ENCODE measurements around the gene TFIP11.
"Not testable (repeated sequence)": the region's sequence is repeated elsewhere in the genome, so short reads cannot be mapped to it uniquely, and the experiment has no call there.

TFIP11 gene

DNA sequence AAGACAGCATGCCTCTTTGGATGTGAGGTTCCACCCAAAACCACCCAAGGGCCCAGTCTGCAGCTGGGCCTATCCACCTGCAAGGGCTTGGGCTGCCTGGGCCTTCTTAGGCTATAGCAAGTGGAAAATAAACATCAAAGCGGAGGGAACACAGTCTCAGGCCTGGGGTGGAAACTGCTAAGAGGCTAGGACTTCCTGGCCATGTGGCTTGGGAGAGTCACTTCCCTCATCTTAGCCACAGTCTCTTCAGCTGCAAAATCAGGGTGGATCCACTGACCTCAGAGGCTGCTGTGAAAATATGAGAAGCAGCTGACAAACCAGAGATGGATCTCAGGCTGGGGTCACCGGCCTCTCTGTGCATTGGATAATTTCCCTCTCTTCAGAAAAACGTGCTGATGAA lies 30.6 kb upstream of the TFIP11 start:
- DNase-seq (ENCODE audit: extremely low spot score, insufficient read length, low read depth) = no peak
- no peak for FAIRE-seq

DNA sequence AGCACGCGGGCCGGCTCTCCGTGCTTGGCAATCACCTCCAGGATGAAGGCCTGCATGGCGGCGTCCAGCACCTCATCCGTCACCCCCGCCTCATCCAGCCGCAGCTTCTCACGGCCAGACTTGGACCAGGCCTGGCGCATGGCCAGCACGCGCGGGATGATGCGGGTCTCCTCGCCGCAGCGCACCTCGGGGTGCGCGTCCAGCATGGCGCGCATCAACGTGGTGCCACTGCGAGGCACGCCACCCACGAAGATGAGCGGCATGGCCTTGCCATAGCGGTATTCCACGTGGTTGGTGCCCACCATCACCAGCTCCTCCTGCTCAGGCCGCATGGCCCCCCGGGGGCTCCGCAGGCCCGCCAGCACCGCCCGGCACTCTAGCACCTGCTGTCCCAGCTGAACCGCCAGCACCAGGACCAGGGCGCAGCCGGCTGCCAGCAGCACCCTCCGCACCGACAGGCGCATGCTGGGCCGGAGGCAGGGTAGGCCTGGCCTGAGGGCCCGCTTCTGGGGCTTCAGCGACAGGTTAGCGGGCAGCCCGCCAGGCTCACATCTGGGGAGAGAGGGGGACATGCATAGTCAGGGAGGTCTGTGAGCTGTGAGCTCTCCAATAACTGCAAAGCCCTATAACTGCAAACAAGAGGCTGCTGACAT lies 29.0 kb upstream of the TFIP11 start:
- no peak for DNase-seq (ENCODE audit: extremely low spot score, insufficient read length, low read depth)
- no peak for FAIRE-seq

DNA sequence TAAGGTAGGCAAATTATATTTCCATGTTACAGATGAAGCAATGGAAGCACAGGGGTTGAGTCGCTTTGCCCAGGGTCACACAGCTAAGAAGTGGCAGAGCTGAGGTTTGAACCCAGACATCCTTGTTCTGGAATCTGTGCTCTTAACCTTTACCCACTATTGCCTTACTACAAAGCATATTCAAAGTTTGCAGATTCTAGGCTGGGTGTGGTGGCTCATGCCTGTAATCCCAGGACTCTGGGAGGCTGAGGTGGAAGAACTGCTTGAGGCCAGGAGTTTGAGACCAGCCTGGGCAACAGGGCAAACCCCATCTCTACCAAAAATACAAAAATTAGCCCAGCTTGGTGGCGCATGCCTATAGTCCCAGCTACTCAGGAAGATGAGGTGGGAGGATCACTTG lies 27.8 kb upstream of the TFIP11 start:
- DNase-seq (ENCODE audit: extremely low spot score, insufficient read length, low read depth) = no peak
- no peak for FAIRE-seq

DNA sequence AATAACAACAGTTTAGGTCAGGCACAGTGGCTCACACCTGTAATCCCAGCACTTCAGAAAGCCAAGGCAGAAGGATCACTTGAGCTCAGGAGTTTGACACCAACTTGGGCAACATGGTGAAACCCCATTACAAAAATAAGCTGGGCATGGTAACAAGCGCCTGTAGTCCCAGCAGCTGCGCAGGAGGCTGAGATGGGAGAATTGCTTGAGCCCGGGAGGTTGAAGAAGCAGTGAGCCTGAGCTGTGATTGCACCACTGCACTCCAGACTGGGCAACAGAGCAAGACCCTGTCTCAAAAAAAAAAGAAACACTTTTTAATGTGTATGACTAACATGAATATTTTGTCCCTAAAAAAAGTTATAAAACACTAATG lies 24.5 kb upstream of the TFIP11 start:
- DNase-seq (ENCODE audit: extremely low spot score, insufficient read length, low read depth) = no peak
- FAIRE-seq = no peak

DNA sequence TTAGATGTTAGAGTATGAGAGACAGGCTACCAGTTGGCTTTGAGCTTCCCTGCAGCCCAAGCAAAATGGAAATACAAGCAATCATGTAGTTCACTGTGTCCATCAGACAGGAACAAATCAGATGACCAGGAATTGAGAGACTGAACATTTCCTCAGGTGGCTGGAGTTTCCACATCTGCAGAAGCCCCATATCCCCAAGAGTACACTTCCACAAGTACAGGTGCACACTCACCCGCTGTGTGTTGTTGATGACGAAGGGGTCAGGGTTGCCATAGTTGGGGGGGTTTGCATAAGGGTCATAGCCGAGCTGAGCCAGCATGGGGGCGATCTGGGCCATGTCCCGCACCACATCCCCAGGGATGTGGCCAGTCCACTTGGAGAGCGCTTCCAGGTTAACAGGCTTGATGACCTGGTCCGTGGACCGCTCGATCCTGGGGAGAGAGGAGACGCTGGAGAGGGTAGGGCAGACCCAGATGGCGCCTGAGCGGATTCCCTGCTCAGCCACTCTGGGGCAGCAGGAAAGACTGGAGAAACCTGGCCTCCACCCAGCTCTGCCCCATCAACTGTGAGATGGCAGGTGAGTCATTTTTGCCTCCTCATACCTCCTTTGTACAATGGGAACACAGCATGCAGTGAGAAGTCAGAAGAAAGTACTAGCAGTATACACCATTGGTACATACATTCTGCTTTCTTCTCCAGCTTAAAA lies 23.9 kb upstream of the TFIP11 start:
- DNase-seq (ENCODE audit: extremely low spot score, insufficient read length, low read depth) (no peak), FAIRE-seq (peak; percentile 12)

DNA sequence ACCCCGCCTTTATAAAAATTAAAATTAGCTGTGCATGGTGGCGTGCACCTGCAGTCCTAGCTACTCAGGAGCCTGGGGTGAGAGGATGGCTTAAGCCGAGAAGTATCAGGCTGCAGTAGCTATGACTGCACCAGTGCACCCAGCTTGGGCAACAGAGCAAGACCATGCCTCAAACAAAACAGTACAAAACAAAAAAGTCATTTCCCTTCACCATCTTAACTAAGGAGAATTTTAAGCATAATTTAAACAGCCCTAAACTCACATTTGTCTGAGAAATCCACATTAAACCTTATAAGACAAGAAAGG lies 23.3 kb upstream of the TFIP11 start:
- DNase-seq (ENCODE audit: extremely low spot score, insufficient read length, low read depth) (no peak), FAIRE-seq (no peak)

DNA sequence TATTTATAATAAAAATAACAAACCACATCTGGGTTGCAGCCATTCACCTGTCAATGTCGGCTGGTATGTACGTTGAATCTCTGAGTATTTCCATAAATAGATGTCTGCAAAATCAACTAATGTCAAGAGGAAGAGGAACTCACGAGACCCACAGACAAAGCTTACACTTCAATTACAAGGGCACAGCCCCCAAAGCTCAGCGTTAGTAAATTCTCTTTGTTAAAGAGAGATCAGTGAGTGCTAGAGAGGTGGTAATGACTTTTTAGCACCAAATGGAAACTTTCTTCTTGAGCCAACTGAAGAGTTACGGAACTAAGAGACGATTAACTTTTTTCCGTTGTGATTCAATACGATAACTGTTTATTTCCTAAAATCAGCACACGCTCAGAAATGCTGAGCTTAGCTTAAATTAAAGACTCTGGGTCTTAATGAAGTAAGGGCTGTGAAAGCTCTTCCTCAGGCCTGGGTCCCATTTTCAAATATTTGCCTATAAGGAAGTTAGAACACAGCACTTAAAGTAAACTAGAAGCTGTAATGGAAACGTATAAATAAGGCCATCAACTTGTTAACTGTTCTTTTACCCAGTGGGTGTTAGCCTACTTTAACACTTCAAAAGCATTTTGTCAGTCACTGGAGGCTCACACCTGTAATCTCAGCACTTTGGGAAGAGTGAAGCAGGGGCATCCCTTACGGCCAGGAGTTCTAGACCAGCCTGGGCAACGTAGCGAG lies 22.8 kb upstream of the TFIP11 start:
- no peak for DNase-seq (ENCODE audit: extremely low spot score, insufficient read length, low read depth)
- peak; percentile 68 for FAIRE-seq

DNA sequence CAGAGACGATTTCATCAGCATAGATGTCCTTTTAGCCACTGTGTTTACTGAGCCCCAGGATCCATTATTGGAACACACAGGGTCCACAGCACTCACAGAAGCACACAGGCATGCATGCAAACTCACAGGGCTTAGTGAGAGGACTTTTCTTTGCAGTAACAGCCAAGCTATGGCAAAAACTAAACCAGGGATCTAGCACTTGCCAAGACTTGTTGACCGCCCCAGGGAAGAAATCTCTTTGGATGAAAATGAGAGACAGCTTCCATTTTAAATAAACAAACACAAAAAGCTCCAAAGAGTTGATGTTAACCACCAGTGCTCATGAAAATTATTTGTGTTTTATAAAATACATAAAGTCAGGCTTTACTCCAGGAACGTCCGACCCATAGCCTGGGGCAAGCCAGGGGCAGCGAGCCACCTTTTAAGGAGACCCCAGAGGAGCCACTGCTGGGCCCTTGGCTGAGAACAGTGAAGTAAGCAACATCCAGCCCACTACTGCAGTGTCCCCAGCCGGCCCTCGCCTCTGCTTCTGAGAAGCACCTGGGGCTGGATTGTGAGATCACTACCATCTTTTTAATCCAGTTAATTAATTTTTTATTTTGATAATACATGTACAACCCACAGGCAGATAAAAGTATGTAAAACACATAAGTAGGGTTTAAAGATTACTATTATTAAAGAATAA lies 22.0 kb upstream of the TFIP11 start:
- FAIRE-seq = no peak

DNA sequence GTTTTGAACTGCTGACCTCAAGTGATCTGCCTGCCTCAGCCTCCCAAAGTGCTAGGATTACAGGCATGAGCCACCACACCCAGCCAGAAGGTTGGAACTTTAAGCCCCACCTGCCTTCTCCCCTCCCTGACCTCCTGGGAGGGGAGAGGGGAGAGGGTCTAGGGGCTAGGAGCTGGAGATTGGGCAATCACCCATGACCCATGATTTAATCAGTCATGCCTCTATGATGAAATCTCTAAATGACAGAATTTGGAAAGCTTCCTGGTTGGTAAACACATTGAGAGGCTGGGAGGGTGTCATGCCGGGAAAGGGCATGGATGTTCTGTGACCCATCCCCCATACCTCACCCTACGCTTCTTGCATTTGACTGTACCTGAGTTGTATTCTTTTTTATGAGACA lies 17.1 kb upstream of the TFIP11 start:
- no peak for DNase-seq (ENCODE audit: extremely low spot score, insufficient read length, low read depth)
- no peak for FAIRE-seq

More for the DNA sequence above, 22.0 kb upstream of the TFIP11 start:
- DNase-seq (ENCODE audit: extremely low spot score, insufficient read length, low read depth) = no peak

DNA sequence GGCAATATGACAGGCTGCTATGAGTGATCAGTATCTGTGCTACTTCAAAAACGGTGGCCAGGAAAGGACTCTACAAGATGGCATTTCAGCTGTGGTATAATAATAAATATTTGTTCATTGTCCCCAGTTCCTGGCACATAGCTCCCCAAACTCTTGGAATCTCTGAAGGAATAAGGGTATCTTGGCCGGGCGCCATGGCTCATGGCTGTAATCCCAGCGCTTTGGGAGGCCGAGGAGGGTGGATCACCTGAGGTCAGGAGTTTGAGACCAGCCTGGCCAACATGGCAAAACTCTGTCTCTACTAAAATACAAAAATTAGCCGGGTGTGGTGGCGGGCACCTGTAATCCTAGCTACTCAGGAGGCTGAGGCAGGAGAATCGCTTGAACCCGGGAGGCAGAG lies 16.2 kb upstream of the TFIP11 start:
- DNase-seq (ENCODE audit: extremely low spot score, insufficient read length, low read depth); FAIRE-seq: not testable (repeated sequence)

DNA sequence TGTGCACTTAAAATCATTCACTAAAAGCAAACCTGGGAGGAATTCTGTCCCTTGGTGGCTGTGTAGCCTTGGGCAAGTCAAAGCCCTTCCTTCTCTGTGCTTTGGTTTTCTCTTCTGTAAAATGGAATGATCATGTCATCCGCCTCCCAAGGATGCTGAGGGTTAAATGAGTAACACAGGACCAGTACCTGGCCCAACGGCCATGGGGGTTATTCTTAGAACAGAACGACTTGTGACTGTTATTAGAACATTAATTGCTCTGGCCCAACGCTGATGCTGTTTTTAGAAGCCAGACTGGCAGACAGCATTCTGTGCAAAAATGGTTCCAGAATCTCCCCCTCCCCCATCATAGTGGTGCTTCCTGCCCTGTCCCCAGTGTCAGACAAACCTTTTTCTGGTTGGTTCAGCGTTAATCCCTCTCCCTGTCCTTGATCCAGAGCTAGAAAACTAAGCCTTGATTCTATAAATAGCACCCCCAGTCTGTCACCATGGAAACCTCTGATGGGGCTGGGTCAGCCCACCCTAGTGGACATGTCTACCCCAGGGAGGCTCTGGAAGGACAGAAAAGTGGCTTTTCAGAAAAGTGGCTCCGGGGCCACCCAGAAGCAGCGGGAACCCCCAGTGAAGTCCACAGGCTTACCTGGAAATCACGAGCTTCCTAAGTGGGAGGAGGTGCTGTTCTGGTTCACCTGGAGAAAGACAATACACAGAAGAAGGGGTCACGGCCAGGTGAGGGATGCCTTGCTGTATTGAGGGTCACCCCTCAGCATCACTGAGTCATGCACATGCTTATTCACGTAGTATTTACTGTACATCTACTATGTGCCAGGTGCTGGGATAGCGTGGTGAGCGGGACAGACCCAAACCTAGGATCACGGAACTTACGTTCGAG lies 15.5 kb upstream of the TFIP11 start:
- DNase-seq (ENCODE audit: extremely low spot score, insufficient read length, low read depth) (no peak), FAIRE-seq (no peak)

DNA sequence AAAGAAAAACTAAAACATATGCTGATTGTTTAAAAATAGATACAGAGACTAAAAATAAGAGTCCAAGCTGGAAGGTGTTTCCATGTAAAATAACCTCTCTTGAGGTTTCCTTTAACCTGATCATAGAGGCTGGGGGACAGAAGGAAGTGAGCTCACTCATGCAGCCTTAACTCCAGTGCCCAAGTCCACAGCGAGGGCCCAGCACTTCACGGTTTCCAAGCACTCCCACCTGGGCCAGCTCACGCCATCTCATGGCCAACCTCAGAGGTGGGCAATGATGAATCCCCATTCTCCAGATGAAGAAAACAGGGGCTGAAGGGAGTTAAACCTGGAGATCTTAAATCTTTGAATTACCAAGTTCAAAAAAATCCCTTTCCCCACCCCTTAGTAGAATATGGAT lies 14.9 kb upstream of the TFIP11 start:
- DNase-seq (ENCODE audit: extremely low spot score, insufficient read length, low read depth) (no peak), FAIRE-seq (no peak)

DNA sequence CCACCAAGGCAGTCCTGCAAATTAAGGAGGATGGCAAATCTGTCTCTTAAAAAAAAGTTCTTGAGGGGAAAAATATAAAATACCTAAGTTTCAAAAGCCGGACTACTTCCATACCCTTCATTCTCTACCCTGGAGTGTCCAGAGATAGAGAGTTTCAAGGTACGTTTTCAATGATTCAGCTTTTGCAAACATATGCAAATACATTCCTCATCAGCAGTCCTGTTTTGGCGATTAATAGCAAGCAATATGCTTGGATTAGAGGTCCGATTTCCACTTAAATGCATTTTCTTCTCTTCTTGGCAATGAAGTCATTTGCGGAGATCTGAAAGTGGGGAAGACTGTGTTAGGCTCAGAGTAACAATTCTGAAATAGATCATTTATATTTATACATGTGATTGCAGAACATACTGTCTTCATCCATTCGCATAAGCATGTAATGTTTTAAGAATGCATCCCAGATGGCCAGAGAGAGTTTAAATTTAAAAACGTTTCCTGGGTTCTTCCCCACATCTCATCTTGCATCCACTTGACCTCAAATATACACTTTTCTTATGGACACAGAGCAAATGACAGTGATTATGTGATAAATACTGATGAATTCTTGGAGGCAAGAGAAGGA lies 13.8 kb upstream of the TFIP11 start:
- no peak for DNase-seq (ENCODE audit: extremely low spot score, insufficient read length, low read depth)
- FAIRE-seq = no peak

DNA sequence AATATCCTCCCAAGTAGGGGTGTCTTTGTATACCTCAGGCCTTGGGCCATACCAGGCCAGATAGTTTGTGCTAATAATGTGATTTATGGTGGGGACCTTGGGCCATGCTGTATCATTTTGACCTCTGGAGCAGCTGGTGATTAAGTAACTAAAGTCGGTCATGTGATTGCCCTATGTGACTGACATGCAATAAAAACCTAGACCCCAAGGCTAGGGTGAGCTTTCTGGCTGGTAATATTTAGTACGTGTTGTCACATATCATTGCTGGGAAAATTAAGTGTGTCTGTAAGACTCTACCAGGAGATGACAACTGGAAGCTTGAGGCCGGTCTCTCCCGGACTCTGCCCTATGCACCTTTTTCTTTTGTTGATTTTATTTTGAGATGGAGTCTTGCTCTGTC lies 12.6 kb upstream of the TFIP11 start:
- FAIRE-seq (no peak), DNase-seq (ENCODE audit: extremely low spot score, insufficient read length, low read depth) (no peak)

DNA sequence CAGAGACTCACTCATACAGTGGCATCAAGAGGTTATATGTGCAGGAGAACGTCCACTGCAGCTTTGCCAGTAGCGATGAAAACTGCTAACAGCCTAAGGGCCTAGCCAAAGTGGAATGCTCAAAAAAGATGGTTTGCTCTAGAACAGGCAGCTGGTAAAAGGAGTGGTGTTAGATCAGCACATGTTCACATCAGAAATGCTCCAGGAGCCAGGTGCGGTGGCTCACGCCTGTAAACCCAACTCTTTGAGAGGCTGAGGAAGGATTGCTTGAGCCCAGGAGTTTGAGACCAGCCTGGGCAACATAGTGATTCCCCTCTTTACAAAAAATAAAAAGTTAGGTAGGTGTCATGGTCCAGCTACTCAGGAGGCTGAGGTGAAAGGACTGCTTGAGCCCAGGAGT lies 10.3 kb upstream of the TFIP11 start:
- no peak for FAIRE-seq
- DNase-seq (ENCODE audit: extremely low spot score, insufficient read length, low read depth) = no peak

DNA sequence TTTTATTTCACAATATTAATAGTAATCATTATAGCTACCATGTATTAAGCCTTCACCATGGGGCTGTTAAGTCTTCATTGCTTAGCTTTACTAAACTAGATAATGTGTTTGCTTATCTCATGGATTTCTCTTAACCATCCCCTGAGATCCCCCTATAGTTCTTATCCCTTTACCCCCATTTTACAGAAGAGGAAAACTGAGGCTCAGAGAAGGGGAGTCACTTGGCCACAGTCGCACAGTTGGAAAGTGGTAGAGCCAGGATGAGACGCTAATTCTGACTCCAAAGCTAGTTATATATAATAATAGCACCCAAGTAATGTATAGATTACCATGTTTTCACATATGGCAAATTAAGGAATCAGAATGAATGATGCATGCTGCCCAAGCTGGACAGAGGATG lies 9.7 kb upstream of the TFIP11 start:
- FAIRE-seq (no peak), DNase-seq (ENCODE audit: extremely low spot score, insufficient read length, low read depth) (no peak)

DNA sequence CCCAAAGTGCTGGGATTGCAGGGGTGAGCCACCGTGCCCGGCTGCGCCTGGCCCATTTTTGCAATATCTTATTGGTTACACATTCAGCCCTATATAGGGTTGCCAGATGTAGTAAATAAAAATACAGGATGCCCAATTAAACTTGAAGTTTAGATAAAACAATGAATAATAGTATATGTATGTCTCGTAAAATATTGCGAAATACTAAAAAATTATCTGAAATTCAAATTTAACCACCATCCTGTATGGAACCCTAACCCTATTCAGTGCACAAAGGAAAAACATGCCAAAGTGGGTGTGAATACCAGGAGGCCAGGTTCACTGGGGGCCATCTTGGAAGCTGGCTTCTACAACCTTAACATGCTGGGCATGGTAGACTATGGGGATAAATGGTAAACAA lies 5.2 kb upstream of the TFIP11 start:
- FAIRE-seq = no peak
- no peak for DNase-seq (ENCODE audit: extremely low spot score, insufficient read length, low read depth)

DNA sequence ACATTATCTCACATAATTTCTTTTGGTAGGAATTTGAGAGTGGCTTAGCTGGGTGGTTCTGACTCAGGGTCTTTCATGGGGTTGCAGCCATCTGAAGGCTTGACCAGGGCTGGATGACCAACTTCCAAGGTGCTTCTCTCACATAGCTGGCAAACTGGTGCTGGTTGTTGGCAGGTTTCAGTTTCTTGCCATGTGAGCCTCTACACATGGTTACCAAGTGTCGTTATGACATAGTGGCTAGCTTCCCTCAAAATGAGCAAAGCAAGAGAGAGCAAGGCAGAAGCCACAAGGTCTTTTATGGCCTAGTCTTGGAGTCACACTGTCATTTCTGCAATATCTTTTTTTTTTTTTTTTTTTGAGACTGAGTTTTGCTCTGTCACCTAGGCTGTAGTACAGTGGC lies 4.2 kb upstream of the TFIP11 start:
- DNase-seq (ENCODE audit: extremely low spot score, insufficient read length, low read depth) (no peak), FAIRE-seq (no peak)

DNA sequence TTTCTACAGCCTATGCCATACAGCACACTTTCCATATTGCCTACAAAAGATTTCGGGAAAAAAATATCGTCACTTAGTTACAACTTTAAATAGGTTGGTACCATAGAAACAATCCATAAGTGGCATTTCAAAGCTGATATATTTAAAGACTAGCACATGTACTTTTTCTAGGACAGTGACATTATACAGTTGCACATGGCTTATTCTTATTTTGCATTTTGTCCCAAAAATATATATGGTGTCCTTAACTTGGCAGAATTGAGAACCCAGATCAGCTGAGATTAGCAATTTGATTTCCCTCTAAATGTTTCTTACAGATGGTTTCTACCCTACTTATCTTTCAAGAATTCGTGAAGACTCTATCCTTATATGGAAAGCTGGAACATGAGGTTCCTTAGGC lies 3.7 kb upstream of the TFIP11 start:
- FAIRE-seq (no peak), DNase-seq (ENCODE audit: extremely low spot score, insufficient read length, low read depth) (no peak)

Measured in GM18507 (cell line).